ENCODE data around the gene ASTN2. TPM values are rescaled to one million over a fixed set of nuclear protein-coding genes. Genes with fewer than 3 reads are reported as not detected.

Gene ASTN2
- polyA plus RNA-seq, 1 experiment, result 12.8 TPM

DNA sequence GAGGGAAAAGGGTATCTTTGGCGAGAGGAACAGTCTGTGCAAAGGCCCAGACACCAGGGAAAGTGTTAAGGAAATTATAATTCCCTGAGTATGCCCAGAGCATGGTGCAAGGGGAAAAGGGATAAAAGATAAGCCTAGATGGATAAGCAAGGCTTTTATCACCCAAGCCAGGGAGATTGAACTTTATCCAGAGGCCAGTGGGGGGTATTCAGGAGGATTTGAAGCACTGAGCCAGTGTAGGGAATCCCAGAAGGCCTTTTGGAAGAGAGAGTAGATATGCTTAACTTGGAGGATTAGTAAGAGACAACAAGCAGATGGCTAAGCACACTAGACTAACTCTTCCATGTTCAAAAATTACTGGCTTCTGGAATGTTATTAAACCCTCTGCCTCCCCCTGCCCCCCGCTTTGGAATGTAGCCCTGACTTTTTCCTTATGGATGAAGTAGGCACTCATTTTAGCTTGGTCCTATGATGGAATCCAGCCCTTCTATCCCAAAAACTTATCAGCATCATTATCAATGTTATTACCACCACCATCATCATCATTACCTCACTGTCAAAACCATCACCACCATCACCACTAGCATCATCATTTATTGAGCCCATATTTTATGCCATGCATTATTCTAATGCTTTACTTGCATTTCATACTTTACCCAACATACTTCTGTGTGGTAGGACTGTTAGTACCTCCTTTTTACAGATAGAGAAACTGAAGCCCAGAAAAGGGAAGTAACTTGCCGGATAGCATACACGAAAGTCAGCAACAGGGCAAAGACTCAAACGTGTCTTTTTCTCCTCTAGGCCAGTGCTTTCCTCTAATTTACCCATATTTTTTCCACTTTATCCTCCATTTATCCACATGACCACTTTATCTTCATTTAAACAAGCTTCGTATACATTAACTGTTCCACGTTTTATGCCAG lies 1024.3 kb downstream of the ASTN2 start:
- TF ChIP-seq, protein P1, sequence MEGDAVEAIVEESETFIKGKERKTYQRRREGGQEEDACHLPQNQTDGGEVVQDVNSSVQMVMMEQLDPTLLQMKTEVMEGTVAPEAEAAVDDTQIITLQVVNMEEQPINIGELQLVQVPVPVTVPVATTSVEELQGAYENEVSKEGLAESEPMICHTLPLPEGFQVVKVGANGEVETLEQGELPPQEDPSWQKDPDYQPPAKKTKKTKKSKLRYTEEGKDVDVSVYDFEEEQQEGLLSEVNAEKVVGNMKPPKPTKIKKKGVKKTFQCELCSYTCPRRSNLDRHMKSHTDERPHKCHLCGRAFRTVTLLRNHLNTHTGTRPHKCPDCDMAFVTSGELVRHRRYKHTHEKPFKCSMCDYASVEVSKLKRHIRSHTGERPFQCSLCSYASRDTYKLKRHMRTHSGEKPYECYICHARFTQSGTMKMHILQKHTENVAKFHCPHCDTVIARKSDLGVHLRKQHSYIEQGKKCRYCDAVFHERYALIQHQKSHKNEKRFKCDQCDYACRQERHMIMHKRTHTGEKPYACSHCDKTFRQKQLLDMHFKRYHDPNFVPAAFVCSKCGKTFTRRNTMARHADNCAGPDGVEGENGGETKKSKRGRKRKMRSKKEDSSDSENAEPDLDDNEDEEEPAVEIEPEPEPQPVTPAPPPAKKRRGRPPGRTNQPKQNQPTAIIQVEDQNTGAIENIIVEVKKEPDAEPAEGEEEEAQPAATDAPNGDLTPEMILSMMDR (IDR thresholded peaks at IDR 0.05; ENCODE audit: insufficient read depth, low read depth, low read length), result no peak
- DNase-seq (ENCODE audit: low read depth), result no peak
- ChIA-PET POLR2A (no interaction called here), CTCF (no interaction called here)
- Histone ChIP-seq H3K36me3 (ENCODE audit: control insufficient read depth, insufficient read depth, low read length) (peaks cover 26% of the 10 kb centered on the region), H3K27me3 (ENCODE audit: control insufficient read depth, insufficient read depth, low read length) (no peaks in the 10 kb centered on the region), H3K4me3 (ENCODE audit: low read depth, low read length) (no peak overlapping the region)

DNA sequence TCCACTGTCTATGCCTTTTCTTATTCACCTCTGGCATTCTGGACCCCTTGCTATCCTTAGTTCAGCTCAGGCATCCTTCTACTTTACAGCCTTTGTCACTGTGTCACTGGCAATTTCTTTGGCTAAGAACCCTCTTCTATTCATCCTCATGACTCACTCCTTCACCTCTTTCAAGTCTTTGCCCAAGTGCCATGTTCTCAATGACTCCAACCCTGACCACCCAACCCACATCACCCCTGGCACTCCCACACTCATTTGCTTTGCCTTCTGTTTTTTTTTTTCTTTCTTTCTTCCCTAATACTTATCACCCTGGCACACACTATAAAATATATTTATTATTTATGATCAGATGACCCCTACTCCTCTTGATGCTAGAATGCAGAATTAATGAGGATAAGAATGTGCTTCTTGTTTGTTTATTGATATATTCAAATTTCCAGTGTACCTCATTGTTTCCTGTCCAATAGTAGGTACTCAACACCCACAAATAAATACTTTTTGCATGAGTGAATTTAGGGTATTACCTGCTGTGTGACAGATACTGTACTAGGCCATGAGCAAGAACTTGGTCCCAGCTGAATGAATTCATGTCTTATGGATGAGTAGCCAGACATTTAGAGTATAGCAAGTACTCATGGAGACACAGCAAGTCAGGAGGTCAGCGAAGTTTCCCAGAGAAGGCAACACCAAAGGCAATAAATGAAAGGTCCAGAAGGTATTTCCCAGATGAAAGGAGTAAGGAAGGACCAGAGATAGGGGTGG lies 1025.1 kb downstream of the ASTN2 start:
- TF ChIP-seq, protein P1 (IDR thresholded peaks at IDR 0.05; ENCODE audit: insufficient read depth, low read depth, low read length), result no peak

DNA sequence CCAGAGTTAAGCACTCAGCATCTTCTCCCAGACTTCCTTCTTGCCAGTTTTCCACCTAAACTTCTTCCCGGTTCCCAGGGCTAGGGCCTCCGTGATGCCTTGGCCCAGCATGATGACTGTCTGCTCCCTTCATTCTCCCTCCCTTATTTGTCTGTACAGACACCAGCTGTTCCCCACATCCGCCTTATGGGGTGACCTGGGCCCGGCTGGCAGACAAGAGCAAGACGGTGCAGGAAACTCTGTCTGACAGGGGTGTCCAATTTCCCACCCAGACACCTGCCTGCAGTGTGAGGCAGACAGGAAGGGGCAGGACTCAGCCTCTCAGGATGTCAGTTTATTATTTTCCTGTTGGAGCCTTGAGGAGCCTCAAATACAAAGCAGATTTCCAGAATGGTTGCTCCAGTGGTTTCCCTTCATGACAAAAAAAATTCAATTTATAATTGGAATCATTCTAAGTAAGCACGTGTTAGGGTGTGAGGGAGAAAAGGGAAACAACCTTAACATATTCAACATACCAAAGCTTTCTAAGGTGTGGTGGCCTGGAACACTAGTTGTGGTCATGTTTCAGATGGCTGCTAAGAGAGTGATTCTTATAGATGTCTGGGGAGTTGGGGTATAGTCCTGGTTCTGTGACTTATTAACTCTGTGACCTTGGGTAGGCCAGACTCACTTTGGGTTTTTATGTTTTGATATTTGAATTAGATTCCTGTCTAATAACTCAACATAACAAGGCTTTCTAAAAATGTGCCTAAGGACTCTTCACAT lies 1026.7 kb downstream of the ASTN2 start:
- POLR2A ChIA-PET, result no interaction called here
- no peaks in the 10 kb centered on the region for H3K27me3 ChIP-seq (ENCODE audit: control insufficient read depth, insufficient read depth, low read length)
- TF ChIP-seq, protein P1 (IDR thresholded peaks at IDR 0.05; ENCODE audit: insufficient read depth, low read depth, low read length), result no peak
- DNase-seq (ENCODE audit: low read depth), result no peak
- H3K4me3 ChIP-seq (ENCODE audit: low read depth, low read length), result no peak overlapping the region
- CTCF ChIA-PET, result no interaction called here
- peaks cover 20% of the 10 kb centered on the region for H3K36me3 ChIP-seq (ENCODE audit: control insufficient read depth, insufficient read depth, low read length)

More for the DNA sequence above, 1025.1 kb downstream of the ASTN2 start:
- no peak for DNase-seq (ENCODE audit: low read depth)
- Histone ChIP-seq H3K27me3 (ENCODE audit: control insufficient read depth, insufficient read depth, low read length) (no peaks in the 10 kb centered on the region), H3K36me3 (ENCODE audit: control insufficient read depth, insufficient read depth, low read length) (peaks cover 24% of the 10 kb centered on the region), H3K4me3 (ENCODE audit: low read depth, low read length) (no peak overlapping the region)
- ChIA-PET CTCF (no interaction called here), POLR2A (no interaction called here)

DNA sequence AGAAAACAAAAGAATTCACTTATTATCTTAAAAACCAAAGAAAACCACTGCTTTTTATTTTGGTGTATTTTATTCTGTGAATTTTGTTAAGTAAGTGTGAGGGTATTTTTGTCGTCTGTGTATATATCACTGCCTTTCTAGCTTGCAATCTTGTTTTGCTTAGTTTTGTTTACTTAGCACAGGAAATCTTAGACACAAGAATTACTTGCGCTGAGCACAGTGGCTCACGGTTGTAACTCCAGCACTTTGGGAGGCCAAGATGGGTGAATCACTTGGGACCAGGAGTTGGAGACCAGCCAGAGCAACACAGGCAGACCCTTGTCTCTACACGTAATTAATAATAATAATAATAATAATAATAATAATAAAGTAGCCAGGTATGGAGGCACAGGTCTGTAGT lies 1030.9 kb downstream of the ASTN2 start:
- peaks cover 16% of the 10 kb centered on the region for H3K36me3 ChIP-seq (ENCODE audit: control insufficient read depth, insufficient read depth, low read length)
- ChIA-PET POLR2A (no interaction called here), CTCF (no interaction called here)
- no peaks in the 10 kb centered on the region for H3K27me3 ChIP-seq (ENCODE audit: control insufficient read depth, insufficient read depth, low read length)
- no peak for DNase-seq (ENCODE audit: low read depth)
- H3K4me3 ChIP-seq (ENCODE audit: low read depth, low read length), result no peak overlapping the region
- TF ChIP-seq, protein P1 (IDR thresholded peaks at IDR 0.05; ENCODE audit: insufficient read depth, low read depth, low read length), result no peak
